IMR-90 (cell line): Measurements from ENCODE around the gene GJD2.

Experiments used
- BHLHE40 ChIP-seq: fragments of 150-350 bp; IDR thresholded peaks from 2 replicates; pipeline ENCODE4 v1.6.1; 2016; ENCODE audit warnings: mild to moderate bottlenecking, low read depth, low read length
- CTCF ChIP-seq: conservative IDR thresholded peaks from 2 replicates; pipeline ENCODE4 v1.5.1; 2012; ENCODE audit warnings: mild to moderate bottlenecking, low read depth, low read length, improper control_type of control experiment
- POLR2A ChIP-seq: IDR thresholded peaks from 2 replicates; pipeline ENCODE4 v1.6.1; 2012; ENCODE audit warnings: mild to moderate bottlenecking, low read depth, low read length
- RAD21 ChIP-seq: IDR thresholded peaks from 2 replicates; pipeline ENCODE4 v1.6.1; 2012; ENCODE audit warnings: low read length, improper control_type of control experiment

GRCh38 chr15:34717729-34718128 is 37.1 kb downstream of the GJD2 start:
- no peak for TF ChIP-seq POLR2A
- no peak for TF ChIP-seq CTCF
- TF ChIP-seq RAD21 = no peak
- TF ChIP-seq BHLHE40 = peak; percentile 59
